HepG2 (cell line): ENCODE results near the gene GTSF1L. TPM values are rescaled to one million over a fixed set of nuclear protein-coding genes. Genes with fewer than 3 reads are reported as not detected.

Source experiments
- CAMTA2 ChIP-seq: sonication (generic); formaldehyde crosslinking; IDR thresholded peaks from 2 replicates; pipeline ENCODE4 v1.4.0; 2020; ENCODE audit warnings: mild to moderate bottlenecking, missing genetic modification reagents, borderline replicate concordance
- DNMT1 ChIP-seq: sonication (generic); formaldehyde crosslinking; IDR thresholded peaks from 2 replicates; pipeline ENCODE4 v1.5.1; 2020; ENCODE audit warnings: mild to moderate bottlenecking, missing genetic modification reagents
- EEA1 ChIP-seq: sonication (generic); formaldehyde crosslinking; IDR thresholded peaks from 2 replicates; pipeline ENCODE4 v1.5.1; 2020; ENCODE audit warnings: mild to moderate bottlenecking, missing genetic modification reagents, borderline replicate concordance
- HMG20B ChIP-seq: conservative IDR thresholded peaks from 2 replicates; pipeline ENCODE4 v1.6.1; 2016; ENCODE audit warnings: missing genetic modification reagents, missing compliant biosample characterization
- NCOR1 ChIP-seq: fragments of 200-600 bp; sonication (generic); IDR thresholded peaks from 2 replicates; pipeline ENCODE4 v1.7.0; 2017; ENCODE audit warnings: antibody characterized with exemption, low read length, borderline replicate concordance
- NFE2 ChIP-seq: sonication (generic); formaldehyde crosslinking; IDR thresholded peaks from 2 replicates; pipeline ENCODE4 v1.4.0; 2020; ENCODE audit warnings: missing genetic modification reagents
- NKX3-1 ChIP-seq: sonication (generic); formaldehyde crosslinking; IDR thresholded peaks from 2 replicates; pipeline ENCODE4 v1.5.0; 2020; ENCODE audit warnings: missing genetic modification reagents
- NONO ChIP-seq, 2 experiments: fragments of 450-650 bp in 1 of 2; sonication (generic) in 1 of 2; formaldehyde crosslinking in 1 of 2; IDR thresholded peaks in 1 of 2; conservative IDR thresholded peaks in 1 of 2; 2 replicates each; pipeline versions ENCODE4 v1.6.1 to v1.8.0; 2017 to 2022; ENCODE audit warnings: mild to moderate bottlenecking in 1 of 2, missing genetic modification reagents in 1 of 2, moderate library complexity in 1 of 2
- RFX3 ChIP-seq: IDR thresholded peaks from 2 replicates; pipeline ENCODE4 v1.6.1; 2016; ENCODE audit warnings: missing biosample characterization, missing genetic modification reagents
- SCMH1 ChIP-seq: sonication (generic); formaldehyde crosslinking; IDR thresholded peaks from 2 replicates; pipeline ENCODE4 v1.9.0; 2021; ENCODE audit warnings: missing genetic modification reagents, mild to moderate bottlenecking, borderline replicate concordance
- SMARCC2 ChIP-seq: fragments of 450-650 bp; IDR thresholded peaks from 2 replicates; pipeline ENCODE4 v1.6.1; 2017; ENCODE audit warnings: antibody characterized with exemption, mild to moderate bottlenecking
- SP4 ChIP-seq: sonication (generic); formaldehyde crosslinking; IDR thresholded peaks from 2 replicates; pipeline ENCODE4 v1.8.1; 2023; ENCODE audit warnings: mild to moderate bottlenecking, missing genetic modification reagents
- ZKSCAN1 ChIP-seq: fragments of 150-350 bp; IDR thresholded peaks from 2 replicates; pipeline ENCODE4 v1.6.1; 2014; ENCODE audit warnings: low read length
- ZMAT3 ChIP-seq: sonication (generic); formaldehyde crosslinking; conservative IDR thresholded peaks from 2 replicates; pipeline ENCODE4 v1.7.0; 2021; ENCODE audit warnings: missing genetic modification reagents
- ZMYM3 ChIP-seq: sonication (generic); formaldehyde crosslinking; IDR thresholded peaks from 2 replicates; pipeline ENCODE4 v1.5.1; 2020; ENCODE audit warnings: mild to moderate bottlenecking, missing genetic modification reagents
- ZNF180 ChIP-seq: sonication (generic); formaldehyde crosslinking; IDR thresholded peaks from 2 replicates; pipeline ENCODE4 v1.4.0; 2020; ENCODE audit warnings: low read depth, missing genetic modification reagents, borderline replicate concordance
- ZNF234 ChIP-seq: sonication (generic); formaldehyde crosslinking; conservative IDR thresholded peaks from 2 replicates; pipeline ENCODE4 v1.5.1; 2020; ENCODE audit warnings: mild to moderate bottlenecking, missing genetic modification reagents
- ZNF24 ChIP-seq: fragments of 450-650 bp; IDR thresholded peaks from 2 replicates; pipeline ENCODE4 v1.6.1; 2017; ENCODE audit warnings: antibody characterized with exemption, mild to moderate bottlenecking
- ZNF292 ChIP-seq: sonication (generic); formaldehyde crosslinking; IDR thresholded peaks from 2 replicates; pipeline ENCODE4 v1.8.1; 2022; ENCODE audit warnings: mild to moderate bottlenecking, low read depth, missing genetic modification reagents, borderline replicate concordance
- ZNF354B ChIP-seq: sonication (generic); formaldehyde crosslinking; IDR thresholded peaks from 2 replicates; pipeline ENCODE4 v1.8.0; 2022; ENCODE audit warnings: mild to moderate bottlenecking, missing genetic modification reagents
- ZNF563 ChIP-seq: sonication (generic); formaldehyde crosslinking; IDR thresholded peaks from 2 replicates; pipeline ENCODE4 v1.8.0; 2022; ENCODE audit warnings: mild to moderate bottlenecking, moderate library complexity, missing genetic modification reagents
- ZNF570 ChIP-seq: sonication (generic); formaldehyde crosslinking; IDR thresholded peaks from 2 replicates; pipeline ENCODE4 v1.4.0; 2020; ENCODE audit warnings: mild to moderate bottlenecking, missing genetic modification reagents, borderline replicate concordance
- ZNF589 ChIP-seq: sonication (generic); formaldehyde crosslinking; conservative IDR thresholded peaks from 2 replicates; pipeline ENCODE4 v1.8.0; 2022; ENCODE audit warnings: mild to moderate bottlenecking, moderate library complexity, missing genetic modification reagents
- ZNF709 ChIP-seq: sonication (generic); formaldehyde crosslinking; IDR thresholded peaks from 2 replicates; pipeline ENCODE4 v1.5.0; 2020; ENCODE audit warnings: mild to moderate bottlenecking, missing genetic modification reagents
- polyA plus RNA-seq, 8 experiments: library from polyadenylated mRNA; depleted of rRNA in 3 of 8; stranded (reverse) in 7 of 8; unstranded in 1 of 8; fragments of >200 nt; fragmentation: Illumina TruSeq in 4 of 8; extraction: Trizol in 4 of 8; gene quantifications; 2 replicates each; pipeline versions ENCODE4 v1.2.1 to v1.2.3, GENCODE V29; 2011 to 2016; ENCODE audit warnings: low read depth in 4 of 8, missing spikeins in 1 of 8, mixed read lengths in 1 of 8; ENCODE audit not compliant: insufficient read depth in 1 of 8
- total RNA-seq, 5 experiments: library from RNA; depleted of rRNA; stranded (reverse); fragments of >200 nt; fragmentation: Illumina TruSeq; extraction: Trizol; gene quantifications; 2 replicates each; pipeline ENCODE4 v1.2.3, GENCODE V29; 2016; ENCODE audit warnings: low read depth in 1 of 5
- TF ChIP-seq, protein P1 (sequence below): sonication (generic); formaldehyde crosslinking; IDR thresholded peaks from 2 replicates; pipeline ENCODE4 v1.5.0; 2020; ENCODE audit warnings: mild to moderate bottlenecking, missing genetic modification reagents, moderate library complexity
- TF ChIP-seq, protein P2 (sequence below): sonication (generic); formaldehyde crosslinking; IDR thresholded peaks from 2 replicates; pipeline ENCODE4 v1.8.0; 2022; ENCODE audit warnings: missing genetic modification reagents, low read depth, mild to moderate bottlenecking, borderline replicate concordance
- TF ChIP-seq, protein P3 (sequence below): sonication (generic); formaldehyde crosslinking; conservative IDR thresholded peaks from 2 replicates; pipeline ENCODE4 v1.8.1; 2023; ENCODE audit warnings: missing genetic modification reagents
- TF ChIP-seq, protein P4 (sequence below): sonication (generic); formaldehyde crosslinking; IDR thresholded peaks from 2 replicates; pipeline ENCODE4 v1.4.0; 2020; ENCODE audit warnings: missing genetic modification reagents, borderline replicate concordance

The GTSF1L gene
- total and polyA plus RNA-seq, 2 of the 13 experiments (the other 11 are each of a cell fraction or from before 2014, with no cell fraction given): not detected

DNA sequence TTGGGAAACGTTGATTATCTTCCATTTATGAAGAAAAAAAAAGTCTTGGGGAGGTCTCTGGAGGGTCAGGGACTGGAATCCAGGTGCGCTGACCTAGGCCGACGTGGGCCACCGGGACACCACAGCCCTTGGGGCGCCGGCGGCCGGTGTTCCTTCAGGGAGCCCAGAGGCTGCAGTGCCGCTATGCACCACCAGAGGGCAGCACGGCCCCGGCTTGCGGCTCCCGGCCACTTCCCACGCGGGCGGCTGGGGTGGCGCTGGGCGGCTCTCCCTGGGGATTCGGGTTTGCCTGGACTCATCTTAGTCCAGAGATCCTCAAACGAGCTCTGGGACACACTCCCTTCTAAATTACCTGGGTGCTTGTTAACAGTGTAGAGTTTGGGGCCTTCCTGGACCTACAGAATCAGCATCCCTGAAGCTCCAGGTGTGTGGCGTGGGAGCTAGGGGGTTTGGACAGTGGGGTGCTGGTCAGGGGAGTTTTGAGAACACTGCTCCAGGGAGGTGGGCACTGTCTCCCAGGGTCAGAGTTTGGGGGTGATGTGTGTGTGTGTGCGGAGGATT, 23.0 kb upstream of the GTSF1L start (continued):
- TF ChIP-seq NFE2 (CRISPR knock-in tag): no peak
- 0 out of 2 replicates have a peak, but pooled peaks have one; percentile 43 for TF ChIP-seq ZNF234 (CRISPR knock-in tag)
- no peak for TF ChIP-seq ZNF570
- no peak for TF ChIP-seq SCMH1 (CRISPR knock-in tag)
- no peak for TF ChIP-seq NKX3-1 (CRISPR knock-in tag)
- no peak for TF ChIP-seq ZNF589 (CRISPR knock-in tag)
- TF ChIP-seq, protein P1, sequence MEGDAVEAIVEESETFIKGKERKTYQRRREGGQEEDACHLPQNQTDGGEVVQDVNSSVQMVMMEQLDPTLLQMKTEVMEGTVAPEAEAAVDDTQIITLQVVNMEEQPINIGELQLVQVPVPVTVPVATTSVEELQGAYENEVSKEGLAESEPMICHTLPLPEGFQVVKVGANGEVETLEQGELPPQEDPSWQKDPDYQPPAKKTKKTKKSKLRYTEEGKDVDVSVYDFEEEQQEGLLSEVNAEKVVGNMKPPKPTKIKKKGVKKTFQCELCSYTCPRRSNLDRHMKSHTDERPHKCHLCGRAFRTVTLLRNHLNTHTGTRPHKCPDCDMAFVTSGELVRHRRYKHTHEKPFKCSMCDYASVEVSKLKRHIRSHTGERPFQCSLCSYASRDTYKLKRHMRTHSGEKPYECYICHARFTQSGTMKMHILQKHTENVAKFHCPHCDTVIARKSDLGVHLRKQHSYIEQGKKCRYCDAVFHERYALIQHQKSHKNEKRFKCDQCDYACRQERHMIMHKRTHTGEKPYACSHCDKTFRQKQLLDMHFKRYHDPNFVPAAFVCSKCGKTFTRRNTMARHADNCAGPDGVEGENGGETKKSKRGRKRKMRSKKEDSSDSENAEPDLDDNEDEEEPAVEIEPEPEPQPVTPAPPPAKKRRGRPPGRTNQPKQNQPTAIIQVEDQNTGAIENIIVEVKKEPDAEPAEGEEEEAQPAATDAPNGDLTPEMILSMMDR (CRISPR knock-in tag): peak; percentile 99
- TF ChIP-seq DNMT1 (CRISPR knock-in tag): peak; percentile 68
- no peak for TF ChIP-seq ZNF292 (CRISPR knock-in tag)
- TF ChIP-seq, protein P2, sequence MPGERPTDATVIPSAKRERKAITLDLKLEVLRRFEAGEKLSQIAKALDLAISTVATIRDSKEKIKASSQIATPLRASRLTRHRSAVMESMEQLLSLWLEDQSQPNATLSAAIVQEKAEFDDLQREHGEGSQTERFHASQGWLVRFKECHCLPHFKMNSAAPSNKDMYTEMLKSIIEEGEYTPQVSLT: no peak
- TF ChIP-seq ZNF354B (CRISPR knock-in tag): no peak
- no peak for TF ChIP-seq ZNF709 (CRISPR knock-in tag)
- TF ChIP-seq CAMTA2 (CRISPR knock-in tag): no peak
- TF ChIP-seq ZMYM3 (CRISPR knock-in tag): no peak
- TF ChIP-seq, protein P3, sequence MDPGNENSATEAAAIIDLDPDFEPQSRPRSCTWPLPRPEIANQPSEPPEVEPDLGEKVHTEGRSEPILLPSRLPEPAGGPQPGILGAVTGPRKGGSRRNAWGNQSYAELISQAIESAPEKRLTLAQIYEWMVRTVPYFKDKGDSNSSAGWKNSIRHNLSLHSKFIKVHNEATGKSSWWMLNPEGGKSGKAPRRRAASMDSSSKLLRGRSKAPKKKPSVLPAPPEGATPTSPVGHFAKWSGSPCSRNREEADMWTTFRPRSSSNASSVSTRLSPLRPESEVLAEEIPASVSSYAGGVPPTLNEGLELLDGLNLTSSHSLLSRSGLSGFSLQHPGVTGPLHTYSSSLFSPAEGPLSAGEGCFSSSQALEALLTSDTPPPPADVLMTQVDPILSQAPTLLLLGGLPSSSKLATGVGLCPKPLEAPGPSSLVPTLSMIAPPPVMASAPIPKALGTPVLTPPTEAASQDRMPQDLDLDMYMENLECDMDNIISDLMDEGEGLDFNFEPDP (CRISPR knock-in tag): no peak
- TF ChIP-seq ZNF563 (CRISPR knock-in tag): no peak
- TF ChIP-seq ZNF24: no peak
- TF ChIP-seq ZKSCAN1: no peak
- no peak for TF ChIP-seq RFX3 (CRISPR knock-in tag)
- TF ChIP-seq ZMAT3 (CRISPR knock-in tag): no peak
- TF ChIP-seq, protein P4, sequence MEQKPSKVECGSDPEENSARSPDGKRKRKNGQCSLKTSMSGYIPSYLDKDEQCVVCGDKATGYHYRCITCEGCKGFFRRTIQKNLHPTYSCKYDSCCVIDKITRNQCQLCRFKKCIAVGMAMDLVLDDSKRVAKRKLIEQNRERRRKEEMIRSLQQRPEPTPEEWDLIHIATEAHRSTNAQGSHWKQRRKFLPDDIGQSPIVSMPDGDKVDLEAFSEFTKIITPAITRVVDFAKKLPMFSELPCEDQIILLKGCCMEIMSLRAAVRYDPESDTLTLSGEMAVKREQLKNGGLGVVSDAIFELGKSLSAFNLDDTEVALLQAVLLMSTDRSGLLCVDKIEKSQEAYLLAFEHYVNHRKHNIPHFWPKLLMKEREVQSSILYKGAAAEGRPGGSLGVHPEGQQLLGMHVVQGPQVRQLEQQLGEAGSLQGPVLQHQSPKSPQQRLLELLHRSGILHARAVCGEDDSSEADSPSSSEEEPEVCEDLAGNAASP (CRISPR knock-in tag): peak; percentile 45; the same call in 1 of the 2 replicates
- TF ChIP-seq ZNF180 (CRISPR knock-in tag): no peak
- TF ChIP-seq HMG20B (CRISPR knock-in tag): no peak
- peak; percentile 68 for TF ChIP-seq SP4 (CRISPR knock-in tag)
- peak; percentile 61; the same call in 1 of the 2 replicates for TF ChIP-seq EEA1 (CRISPR knock-in tag)
- TF ChIP-seq NONO (IDR thresholded peaks at IDR 0.05): no peak
- no peak; the same call in 1 of the 2 replicates for TF ChIP-seq NONO (CRISPR knock-in tag; conservative IDR thresholded peaks at IDR 0.05)
- TF ChIP-seq NCOR1: no peak
- no peak for TF ChIP-seq SMARCC2
